AG09309 (cell line): ENCODE measurements around the gene HM13.
A peak's percentile ranks its signal among the peaks of the same experiment; 100 is the strongest.

Experiments
- DNase-seq: peaks from one replicate; pipeline ENCODE4 v3.0.0-alpha.2; 2010; ENCODE audit warnings: low read depth
- H3K4me3 ChIP-seq: 2 replicates; pipeline ENCODE4 v1.5.1; 2011; ENCODE audit warnings: mild to moderate bottlenecking, low read depth, low read length, moderate library complexity; ENCODE audit not compliant: control insufficient read depth
- TF ChIP-seq, protein P1 (sequence below): IDR thresholded peaks from 2 replicates; pipeline ENCODE4 v1.5.1; 2011; ENCODE audit warnings: mild to moderate bottlenecking, low read depth, low read length, inconsistent platforms; ENCODE audit not compliant: insufficient read depth, control insufficient read depth; ENCODE audit errors: missing control alignments

HM13 gene

DNA sequence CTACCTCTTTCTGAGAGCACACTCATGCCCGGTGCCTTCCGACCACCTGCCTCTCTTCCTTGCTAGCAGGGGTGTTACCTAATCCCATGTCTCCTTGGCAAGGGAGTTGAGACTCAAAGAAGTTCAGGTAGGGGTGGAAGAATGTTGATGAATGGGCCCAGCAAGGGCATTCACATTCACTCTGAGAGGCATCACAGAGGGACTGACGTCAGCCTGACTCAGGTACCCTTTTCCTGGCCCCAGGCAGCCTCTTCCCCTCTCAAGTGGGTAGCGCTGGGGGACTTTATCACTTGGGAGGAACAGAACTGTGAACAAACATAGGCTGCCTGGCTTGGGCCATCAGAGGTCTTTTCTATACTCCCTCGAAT is 35.3 kb downstream of the HM13 start:
- H3K4me3 ChIP-seq: no peak overlapping the region
- DNase-seq: no peak
- TF ChIP-seq, protein P1, sequence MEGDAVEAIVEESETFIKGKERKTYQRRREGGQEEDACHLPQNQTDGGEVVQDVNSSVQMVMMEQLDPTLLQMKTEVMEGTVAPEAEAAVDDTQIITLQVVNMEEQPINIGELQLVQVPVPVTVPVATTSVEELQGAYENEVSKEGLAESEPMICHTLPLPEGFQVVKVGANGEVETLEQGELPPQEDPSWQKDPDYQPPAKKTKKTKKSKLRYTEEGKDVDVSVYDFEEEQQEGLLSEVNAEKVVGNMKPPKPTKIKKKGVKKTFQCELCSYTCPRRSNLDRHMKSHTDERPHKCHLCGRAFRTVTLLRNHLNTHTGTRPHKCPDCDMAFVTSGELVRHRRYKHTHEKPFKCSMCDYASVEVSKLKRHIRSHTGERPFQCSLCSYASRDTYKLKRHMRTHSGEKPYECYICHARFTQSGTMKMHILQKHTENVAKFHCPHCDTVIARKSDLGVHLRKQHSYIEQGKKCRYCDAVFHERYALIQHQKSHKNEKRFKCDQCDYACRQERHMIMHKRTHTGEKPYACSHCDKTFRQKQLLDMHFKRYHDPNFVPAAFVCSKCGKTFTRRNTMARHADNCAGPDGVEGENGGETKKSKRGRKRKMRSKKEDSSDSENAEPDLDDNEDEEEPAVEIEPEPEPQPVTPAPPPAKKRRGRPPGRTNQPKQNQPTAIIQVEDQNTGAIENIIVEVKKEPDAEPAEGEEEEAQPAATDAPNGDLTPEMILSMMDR: no peak

DNA sequence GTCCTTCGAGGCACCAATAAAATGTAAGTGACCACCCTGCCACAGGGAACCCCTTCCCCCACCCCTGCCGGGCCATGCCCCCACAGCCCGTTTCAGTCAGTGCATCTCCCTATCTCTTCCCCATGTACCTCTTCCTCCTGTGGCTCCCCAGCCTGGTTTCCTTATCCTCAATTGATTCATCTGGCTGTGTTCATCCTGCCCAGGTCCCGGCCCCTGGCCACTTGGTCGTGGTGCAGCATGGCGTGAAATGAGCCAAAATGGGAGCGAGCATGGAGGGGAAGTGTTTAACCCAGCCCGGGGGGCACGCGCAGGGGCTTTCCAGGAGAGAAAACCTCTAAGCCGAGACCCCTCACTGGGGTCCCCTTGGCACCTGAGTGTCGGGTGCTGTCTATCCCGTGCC is 35.9 kb downstream of the HM13 start:
- DNase-seq: no peak
- H3K4me3 ChIP-seq: no peak overlapping the region
- TF ChIP-seq, protein P1: no peak

DNA sequence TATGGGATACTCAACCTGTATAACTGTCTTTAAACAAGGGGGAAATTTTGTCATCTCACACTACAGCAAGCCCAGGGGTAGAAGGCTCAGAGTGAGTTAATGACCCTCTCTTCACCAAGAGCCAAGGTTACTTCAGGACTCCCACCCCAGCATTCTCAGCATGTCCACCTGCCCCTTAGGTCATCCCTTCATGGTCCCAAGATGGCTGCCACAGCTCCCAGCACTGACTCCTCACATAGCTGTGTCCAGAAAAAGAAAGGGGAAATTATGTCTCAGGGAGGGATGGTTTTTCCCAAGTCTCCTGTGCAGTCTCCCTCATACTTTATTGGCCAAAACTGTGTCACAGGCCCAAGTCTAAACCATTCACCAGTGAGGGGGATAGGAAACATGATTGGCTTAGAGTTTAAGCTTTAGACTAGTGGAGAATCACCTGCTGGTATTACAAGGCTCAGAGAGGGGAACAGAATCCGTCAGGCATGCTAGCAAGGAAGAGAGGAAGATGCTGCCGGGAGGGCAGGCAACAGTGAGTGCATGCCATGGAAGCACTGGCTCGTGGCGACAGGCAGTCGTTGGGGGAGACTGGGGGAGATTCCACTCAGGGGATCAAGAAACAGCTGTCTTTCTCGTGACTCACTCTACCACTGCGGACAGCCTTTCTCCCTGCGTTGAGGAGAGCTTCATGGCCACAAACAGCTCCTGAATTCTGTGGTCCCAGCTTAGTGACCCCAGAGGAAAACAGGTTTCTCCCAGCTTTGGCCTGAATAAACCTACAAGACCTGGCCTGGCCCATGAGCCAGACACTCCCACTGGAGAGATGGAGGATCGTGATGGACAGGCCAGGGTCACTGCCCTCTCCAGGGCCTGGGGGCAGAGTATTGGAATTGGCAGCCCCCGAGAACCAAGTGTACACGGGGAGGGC is 37.2 kb downstream of the HM13 start:
- TF ChIP-seq, protein P1: no peak
- DNase-seq: no peak
- H3K4me3 ChIP-seq: no peak overlapping the region

DNA sequence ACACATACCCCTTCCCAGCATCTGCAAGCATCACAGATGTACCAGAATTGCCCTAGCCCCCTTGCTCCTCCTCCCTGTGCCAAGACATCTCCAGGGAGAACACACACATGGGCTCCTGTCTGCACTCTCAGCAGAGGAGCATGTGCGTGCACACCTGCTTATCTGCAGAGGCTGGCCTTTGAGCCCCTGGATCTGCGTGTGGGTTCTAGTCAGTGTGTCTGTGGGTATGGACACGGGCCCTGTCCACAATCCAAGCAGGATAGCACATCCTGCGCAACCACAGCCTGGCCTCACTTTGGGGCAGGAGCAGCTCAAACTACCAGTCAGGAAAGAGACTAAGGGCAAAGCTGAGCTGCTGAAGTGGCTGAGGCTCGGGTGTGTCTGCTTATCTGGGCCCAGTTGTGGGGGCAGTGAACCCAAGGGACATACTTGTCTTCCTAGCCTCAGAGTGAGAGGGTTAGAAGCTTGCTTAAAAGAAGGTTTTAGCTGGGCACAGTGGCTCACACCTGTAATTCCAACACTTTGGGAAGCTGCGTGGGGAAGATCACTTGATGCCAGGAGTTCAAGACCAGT is 41.0 kb downstream of the HM13 start:
- DNase-seq: no peak
- TF ChIP-seq, protein P1: no peak
- H3K4me3 ChIP-seq: no peak overlapping the region

DNA sequence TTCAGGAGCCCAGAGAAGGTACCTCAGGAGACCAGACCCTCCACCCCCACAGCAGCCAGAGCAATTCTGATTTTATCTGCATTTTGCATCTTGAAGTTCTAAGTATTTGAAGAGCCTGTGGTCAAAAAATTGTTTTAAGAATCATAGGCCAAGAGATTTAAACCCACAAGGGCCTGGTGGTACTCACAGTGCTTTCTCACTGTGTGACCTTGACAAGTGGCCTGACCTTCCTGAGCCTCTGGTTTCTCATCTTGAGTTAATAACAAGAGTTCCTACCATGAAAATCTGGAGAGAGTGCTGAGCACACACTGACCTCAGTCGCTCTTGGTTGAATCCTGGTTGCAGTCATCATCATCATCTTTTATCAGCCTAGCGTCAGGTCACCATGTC is 45.5 kb downstream of the HM13 start:
- no peak for DNase-seq

DNA sequence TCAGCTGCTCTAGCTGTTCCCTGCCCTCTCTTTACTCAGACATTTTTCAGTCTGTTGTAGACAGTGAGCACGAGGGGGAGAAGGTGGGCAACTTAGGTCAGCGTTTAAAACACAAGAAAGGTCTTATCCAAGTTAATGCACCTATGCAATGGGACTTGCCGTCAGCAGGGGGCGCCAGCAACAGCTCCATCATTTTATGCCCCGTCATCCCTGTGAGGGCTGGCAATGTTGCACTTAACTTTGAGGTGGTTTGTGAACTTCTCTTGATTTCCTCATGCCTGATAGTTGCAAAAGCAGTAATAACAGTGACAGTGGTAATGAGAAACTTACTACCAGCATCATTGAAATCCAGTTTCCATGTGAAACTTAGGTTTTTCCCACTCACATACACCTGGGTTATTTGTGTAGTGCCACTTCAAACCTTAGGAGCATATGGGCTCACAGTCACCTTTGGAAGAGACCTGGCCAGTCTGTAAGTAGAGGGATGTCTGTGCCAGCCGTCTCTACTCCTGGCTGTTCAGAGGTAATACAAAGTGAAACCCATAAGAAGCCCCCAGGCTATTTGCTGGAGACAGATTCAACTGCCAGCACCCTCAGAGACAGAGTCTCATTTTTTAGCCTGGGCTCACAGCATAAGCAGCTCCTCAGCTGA is 46.0 kb downstream of the HM13 start:
- TF ChIP-seq, protein P1: peak; percentile 92
- DNase-seq: peak; percentile 86

More for the DNA sequence above, 45.5 kb downstream of the HM13 start:
- TF ChIP-seq, protein P1: no peak
- no peak overlapping the region for H3K4me3 ChIP-seq

More for the DNA sequence above, 46.0 kb downstream of the HM13 start:
- H3K4me3 ChIP-seq: no peak overlapping the region
